Measurements from ENCODE around the gene CD96. TPM values are rescaled to one million over a fixed set of nuclear protein-coding genes. Genes with fewer than 3 reads are reported as not detected.

CD96 gene
- total and polyA plus RNA-seq, 2 experiments from 2014 or later = 0.91 TPM; not detected in 1

DNA sequence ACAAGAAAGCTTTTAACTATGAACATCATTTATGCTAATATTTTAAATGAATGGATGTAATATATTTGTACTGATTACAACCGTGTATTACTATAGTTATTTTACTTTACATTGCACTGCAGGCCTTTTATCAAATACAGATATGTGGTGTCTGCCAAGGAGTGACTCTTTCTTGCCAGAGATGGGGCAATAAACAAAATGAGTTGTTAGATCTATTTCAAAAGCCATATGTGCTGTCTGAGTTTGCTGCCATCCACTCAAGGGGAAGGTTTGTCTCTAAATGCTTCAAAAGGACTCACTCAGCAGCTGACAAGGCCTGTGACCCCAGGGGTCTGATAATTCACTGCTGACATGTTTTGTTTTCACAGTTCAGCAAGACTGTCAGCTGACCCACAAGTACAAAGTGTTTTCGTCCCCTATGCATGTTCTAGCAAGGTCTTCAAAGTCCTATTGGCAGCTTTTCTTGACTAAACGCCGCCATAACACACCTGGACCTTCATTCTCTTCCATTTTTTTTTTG, 94.4 kb downstream of the CD96 start (continued):
- TF ChIP-seq, protein P1, sequence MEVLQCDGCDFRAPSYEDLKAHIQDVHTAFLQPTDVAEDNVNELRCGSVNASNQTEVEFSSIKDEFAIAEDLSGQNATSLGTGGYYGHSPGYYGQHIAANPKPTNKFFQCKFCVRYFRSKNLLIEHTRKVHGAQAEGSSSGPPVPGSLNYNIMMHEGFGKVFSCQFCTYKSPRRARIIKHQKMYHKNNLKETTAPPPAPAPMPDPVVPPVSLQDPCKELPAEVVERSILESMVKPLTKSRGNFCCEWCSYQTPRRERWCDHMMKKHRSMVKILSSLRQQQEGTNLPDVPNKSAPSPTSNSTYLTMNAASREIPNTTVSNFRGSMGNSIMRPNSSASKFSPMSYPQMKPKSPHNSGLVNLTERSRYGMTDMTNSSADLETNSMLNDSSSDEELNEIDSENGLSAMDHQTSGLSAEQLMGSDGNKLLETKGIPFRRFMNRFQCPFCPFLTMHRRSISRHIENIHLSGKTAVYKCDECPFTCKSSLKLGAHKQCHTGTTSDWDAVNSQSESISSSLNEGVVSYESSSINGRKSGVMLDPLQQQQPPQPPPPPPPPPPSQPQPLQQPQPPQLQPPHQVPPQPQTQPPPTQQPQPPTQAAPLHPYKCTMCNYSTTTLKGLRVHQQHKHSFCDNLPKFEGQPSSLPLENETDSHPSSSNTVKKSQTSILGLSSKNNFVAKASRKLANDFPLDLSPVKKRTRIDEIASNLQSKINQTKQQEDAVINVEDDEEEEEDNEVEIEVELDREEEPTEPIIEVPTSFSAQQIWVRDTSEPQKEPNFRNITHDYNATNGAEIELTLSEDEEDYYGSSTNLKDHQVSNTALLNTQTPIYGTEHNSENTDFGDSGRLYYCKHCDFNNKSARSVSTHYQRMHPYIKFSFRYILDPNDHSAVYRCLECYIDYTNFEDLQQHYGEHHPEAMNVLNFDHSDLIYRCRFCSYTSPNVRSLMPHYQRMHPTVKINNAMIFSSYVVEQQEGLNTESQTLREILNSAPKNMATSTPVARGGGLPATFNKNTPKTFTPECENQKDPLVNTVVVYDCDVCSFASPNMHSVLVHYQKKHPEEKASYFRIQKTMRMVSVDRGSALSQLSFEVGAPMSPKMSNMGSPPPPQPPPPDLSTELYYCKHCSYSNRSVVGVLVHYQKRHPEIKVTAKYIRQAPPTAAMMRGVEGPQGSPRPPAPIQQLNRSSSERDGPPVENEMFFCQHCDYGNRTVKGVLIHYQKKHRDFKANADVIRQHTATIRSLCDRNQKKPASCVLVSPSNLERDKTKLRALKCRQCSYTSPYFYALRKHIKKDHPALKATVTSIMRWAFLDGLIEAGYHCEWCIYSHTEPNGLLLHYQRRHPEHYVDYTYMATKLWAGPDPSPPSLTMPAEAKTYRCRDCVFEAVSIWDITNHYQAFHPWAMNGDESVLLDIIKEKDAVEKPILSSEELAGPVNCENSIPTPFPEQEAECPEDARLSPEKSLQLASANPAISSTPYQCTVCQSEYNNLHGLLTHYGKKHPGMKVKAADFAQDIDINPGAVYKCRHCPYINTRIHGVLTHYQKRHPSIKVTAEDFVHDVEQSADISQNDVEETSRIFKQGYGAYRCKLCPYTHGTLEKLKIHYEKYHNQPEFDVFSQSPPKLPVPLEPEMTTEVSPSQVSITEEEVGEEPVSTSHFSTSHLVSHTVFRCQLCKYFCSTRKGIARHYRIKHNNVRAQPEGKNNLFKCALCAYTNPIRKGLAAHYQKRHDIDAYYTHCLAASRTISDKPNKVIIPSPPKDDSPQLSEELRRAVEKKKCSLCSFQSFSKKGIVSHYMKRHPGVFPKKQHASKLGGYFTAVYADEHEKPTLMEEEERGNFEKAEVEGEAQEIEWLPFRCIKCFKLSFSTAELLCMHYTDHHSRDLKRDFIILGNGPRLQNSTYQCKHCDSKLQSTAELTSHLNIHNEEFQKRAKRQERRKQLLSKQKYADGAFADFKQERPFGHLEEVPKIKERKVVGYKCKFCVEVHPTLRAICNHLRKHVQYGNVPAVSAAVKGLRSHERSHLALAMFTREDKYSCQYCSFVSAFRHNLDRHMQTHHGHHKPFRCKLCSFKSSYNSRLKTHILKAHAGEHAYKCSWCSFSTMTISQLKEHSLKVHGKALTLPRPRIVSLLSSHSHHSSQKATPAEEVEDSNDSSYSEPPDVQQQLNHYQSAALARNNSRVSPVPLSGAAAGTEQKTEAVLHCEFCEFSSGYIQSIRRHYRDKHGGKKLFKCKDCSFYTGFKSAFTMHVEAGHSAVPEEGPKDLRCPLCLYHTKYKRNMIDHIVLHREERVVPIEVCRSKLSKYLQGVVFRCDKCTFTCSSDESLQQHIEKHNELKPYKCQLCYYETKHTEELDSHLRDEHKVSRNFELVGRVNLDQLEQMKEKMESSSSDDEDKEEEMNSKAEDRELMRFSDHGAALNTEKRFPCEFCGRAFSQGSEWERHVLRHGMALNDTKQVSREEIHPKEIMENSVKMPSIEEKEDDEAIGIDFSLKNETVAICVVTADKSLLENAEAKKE (CRISPR knock-in tag; IDR thresholded peaks at IDR 0.05) = no peak
- TF ChIP-seq, protein P2, sequence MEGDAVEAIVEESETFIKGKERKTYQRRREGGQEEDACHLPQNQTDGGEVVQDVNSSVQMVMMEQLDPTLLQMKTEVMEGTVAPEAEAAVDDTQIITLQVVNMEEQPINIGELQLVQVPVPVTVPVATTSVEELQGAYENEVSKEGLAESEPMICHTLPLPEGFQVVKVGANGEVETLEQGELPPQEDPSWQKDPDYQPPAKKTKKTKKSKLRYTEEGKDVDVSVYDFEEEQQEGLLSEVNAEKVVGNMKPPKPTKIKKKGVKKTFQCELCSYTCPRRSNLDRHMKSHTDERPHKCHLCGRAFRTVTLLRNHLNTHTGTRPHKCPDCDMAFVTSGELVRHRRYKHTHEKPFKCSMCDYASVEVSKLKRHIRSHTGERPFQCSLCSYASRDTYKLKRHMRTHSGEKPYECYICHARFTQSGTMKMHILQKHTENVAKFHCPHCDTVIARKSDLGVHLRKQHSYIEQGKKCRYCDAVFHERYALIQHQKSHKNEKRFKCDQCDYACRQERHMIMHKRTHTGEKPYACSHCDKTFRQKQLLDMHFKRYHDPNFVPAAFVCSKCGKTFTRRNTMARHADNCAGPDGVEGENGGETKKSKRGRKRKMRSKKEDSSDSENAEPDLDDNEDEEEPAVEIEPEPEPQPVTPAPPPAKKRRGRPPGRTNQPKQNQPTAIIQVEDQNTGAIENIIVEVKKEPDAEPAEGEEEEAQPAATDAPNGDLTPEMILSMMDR (conservative IDR thresholded peaks at IDR 0.05; ENCODE audit: low read depth in 2 of 2) = no peak
- TF ChIP-seq, protein P3, sequence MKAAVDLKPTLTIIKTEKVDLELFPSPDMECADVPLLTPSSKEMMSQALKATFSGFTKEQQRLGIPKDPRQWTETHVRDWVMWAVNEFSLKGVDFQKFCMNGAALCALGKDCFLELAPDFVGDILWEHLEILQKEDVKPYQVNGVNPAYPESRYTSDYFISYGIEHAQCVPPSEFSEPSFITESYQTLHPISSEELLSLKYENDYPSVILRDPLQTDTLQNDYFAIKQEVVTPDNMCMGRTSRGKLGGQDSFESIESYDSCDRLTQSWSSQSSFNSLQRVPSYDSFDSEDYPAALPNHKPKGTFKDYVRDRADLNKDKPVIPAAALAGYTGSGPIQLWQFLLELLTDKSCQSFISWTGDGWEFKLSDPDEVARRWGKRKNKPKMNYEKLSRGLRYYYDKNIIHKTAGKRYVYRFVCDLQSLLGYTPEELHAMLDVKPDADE (IDR thresholded peaks at IDR 0.05) = no peak
- TF ChIP-seq STAT1 (IDR thresholded peaks at IDR 0.05; ENCODE audit: unreplicated experiment) (no peak), POLR2AphosphoS5 (IDR thresholded peaks at IDR 0.05; ENCODE audit: low read depth) (no peak)
- TF ChIP-seq, protein P4, sequence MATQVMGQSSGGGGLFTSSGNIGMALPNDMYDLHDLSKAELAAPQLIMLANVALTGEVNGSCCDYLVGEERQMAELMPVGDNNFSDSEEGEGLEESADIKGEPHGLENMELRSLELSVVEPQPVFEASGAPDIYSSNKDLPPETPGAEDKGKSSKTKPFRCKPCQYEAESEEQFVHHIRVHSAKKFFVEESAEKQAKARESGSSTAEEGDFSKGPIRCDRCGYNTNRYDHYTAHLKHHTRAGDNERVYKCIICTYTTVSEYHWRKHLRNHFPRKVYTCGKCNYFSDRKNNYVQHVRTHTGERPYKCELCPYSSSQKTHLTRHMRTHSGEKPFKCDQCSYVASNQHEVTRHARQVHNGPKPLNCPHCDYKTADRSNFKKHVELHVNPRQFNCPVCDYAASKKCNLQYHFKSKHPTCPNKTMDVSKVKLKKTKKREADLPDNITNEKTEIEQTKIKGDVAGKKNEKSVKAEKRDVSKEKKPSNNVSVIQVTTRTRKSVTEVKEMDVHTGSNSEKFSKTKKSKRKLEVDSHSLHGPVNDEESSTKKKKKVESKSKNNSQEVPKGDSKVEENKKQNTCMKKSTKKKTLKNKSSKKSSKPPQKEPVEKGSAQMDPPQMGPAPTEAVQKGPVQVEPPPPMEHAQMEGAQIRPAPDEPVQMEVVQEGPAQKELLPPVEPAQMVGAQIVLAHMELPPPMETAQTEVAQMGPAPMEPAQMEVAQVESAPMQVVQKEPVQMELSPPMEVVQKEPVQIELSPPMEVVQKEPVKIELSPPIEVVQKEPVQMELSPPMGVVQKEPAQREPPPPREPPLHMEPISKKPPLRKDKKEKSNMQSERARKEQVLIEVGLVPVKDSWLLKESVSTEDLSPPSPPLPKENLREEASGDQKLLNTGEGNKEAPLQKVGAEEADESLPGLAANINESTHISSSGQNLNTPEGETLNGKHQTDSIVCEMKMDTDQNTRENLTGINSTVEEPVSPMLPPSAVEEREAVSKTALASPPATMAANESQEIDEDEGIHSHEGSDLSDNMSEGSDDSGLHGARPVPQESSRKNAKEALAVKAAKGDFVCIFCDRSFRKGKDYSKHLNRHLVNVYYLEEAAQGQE (IDR thresholded peaks at IDR 0.05; ENCODE audit: unreplicated experiment) = no peak

Measured in GM23338 (cell line).